RPMI7951 (cell line): Measurements from ENCODE around the gene CCNL2. TPM values are rescaled to one million over a fixed set of nuclear protein-coding genes. Genes with fewer than 3 reads are reported as not detected.

Experiments
- DNase-seq: peaks from one replicate; pipeline ENCODE4 v3.0.0-alpha.2; 2012; ENCODE audit warnings: low read depth
- total RNA-seq: library from RNA; depleted of rRNA; stranded (reverse); fragments of >200 nt; shearing (Covaris generic); gene quantifications from 2 replicates; pipeline ENCODE4 v1.2.3, GENCODE V29; 2014; rRNA removed

The CCNL2 gene
- total RNA-seq, 1 experiment from 2014 or later: 62.8 TPM

GRCh38 chr1:1342061-1342562 lies 57.0 kb downstream of the CCNL2 start:
- no peak for DNase-seq

GRCh38 chr1:1341549-1342021 lies 57.5 kb downstream of the CCNL2 start:
- DNase-seq: no peak

GRCh38 chr1:1340791-1341548 lies 58.2 kb downstream of the CCNL2 start:
- DNase-seq: no peak

- no peak for DNase-seq
Measured at GRCh38 chr1:1340185-1340584, 59.0 kb downstream of the CCNL2 start.

- DNase-seq: no peak
Measured at GRCh38 chr1:1338278-1338677, 60.9 kb downstream of the CCNL2 start.

- no peak for DNase-seq
Measured at GRCh38 chr1:1337793-1338147, 61.4 kb downstream of the CCNL2 start.

GRCh38 chr1:1336931-1337792 lies 62.0 kb downstream of the CCNL2 start:
- DNase-seq: no peak

- no peak for DNase-seq
Measured at GRCh38 chr1:1336446-1336845, 62.7 kb downstream of the CCNL2 start.

- no peak for DNase-seq
Measured at GRCh38 chr1:1335792-1336248, 63.3 kb downstream of the CCNL2 start.

Other genes starting within 250 kb of the CCNL2 start
- gene TTLL10, start 225.5 kb downstream of the CCNL2 start, total RNA-seq: not detected in 2 replicates
- not detected in 2 replicates for gene TNFRSF18, start 192.7 kb downstream of the CCNL2 start, total RNA-seq
- gene TNFRSF4, start 185.2 kb downstream of the CCNL2 start, total RNA-seq: 0.10 TPM in 1 of 2 replicates, not detected in the other
- gene SDF4, start 167.3 kb downstream of the CCNL2 start, total RNA-seq: 74.4 and 80.5 TPM in 2 replicates
- 13.9 and 18.2 TPM in 2 replicates for gene B3GALT6, start 167.1 kb downstream of the CCNL2 start, total RNA-seq
- not detected in 2 replicates for gene C1QTNF12, start 152.6 kb downstream of the CCNL2 start, total RNA-seq
- gene UBE2J2, start 125.5 kb downstream of the CCNL2 start, total RNA-seq: 54.3 and 61.9 TPM in 2 replicates
- gene SCNN1D, start 118.9 kb downstream of the CCNL2 start, total RNA-seq: 0.39 and 0.84 TPM in 2 replicates
- gene ACAP3, start 91.4 kb downstream of the CCNL2 start, total RNA-seq: 10.3 and 19.1 TPM in 2 replicates
- 15.7 and 27.4 TPM in 2 replicates for gene PUSL1, start 90.7 kb downstream of the CCNL2 start, total RNA-seq
- gene INTS11, start 74.7 kb downstream of the CCNL2 start, total RNA-seq: 62.6 and 75.4 TPM in 2 replicates
- 18.7 and 23.9 TPM in 2 replicates for gene CPTP, start 74.5 kb downstream of the CCNL2 start, total RNA-seq
- gene TAS1R3, start 68.1 kb downstream of the CCNL2 start, total RNA-seq: 0.48 and 0.68 TPM in 2 replicates
- gene DVL1, start 49.9 kb downstream of the CCNL2 start, total RNA-seq: 24.0 and 36.5 TPM in 2 replicates
- gene MXRA8, start 40.8 kb downstream of the CCNL2 start, total RNA-seq: 4.0 and 4.1 TPM in 2 replicates
- gene AURKAIP1, start 24.1 kb downstream of the CCNL2 start, total RNA-seq: 141 and 204 TPM in 2 replicates
- 227 and 241 TPM in 2 replicates for gene MRPL20, start 8.0 kb upstream of the CCNL2 start, total RNA-seq
- gene ANKRD65, start 21.9 kb upstream of the CCNL2 start, total RNA-seq: not detected in 2 replicates
- gene VWA1, start 36.4 kb upstream of the CCNL2 start, total RNA-seq: 5.6 and 5.7 TPM in 2 replicates
- gene ATAD3C, start 50.4 kb upstream of the CCNL2 start, total RNA-seq: not detected in 2 replicates
- gene ATAD3B, start 72.4 kb upstream of the CCNL2 start, total RNA-seq: 11.3 and 15.9 TPM in 2 replicates
- 24.9 and 39.2 TPM in 2 replicates for gene ATAD3A, start 112.8 kb upstream of the CCNL2 start, total RNA-seq
- gene TMEM240, start 141.3 kb upstream of the CCNL2 start, total RNA-seq: not detected in 2 replicates
- gene SSU72, start 175.5 kb upstream of the CCNL2 start, total RNA-seq: 77.3 and 86.5 TPM in 2 replicates
- 3.4 and 3.6 TPM in 2 replicates for gene FNDC10, start 200.8 kb upstream of the CCNL2 start, total RNA-seq
- 12.0 and 18.4 TPM in 2 replicates for gene MIB2, start 216.2 kb upstream of the CCNL2 start, total RNA-seq
- 0.24 TPM in 1 of 2 replicates, not detected in the other for gene MMP23B, start 232.8 kb upstream of the CCNL2 start, total RNA-seq